BLaER1 treated with 17β-estradiol and CSF1 and Interleukin-3, amounts not matched to agents 10 nM and 100 nM (cell line): ENCODE measurements around the gene NUP98.
A peak's percentile ranks its signal among the peaks of the same experiment; 100 is the strongest.

Experiments
- H3K27ac ChIP-seq, 11 experiments: shearing (Covaris generic); formaldehyde crosslinking; 2 replicates each; pipeline ENCODE4 v1.8.1; 2022
- H3K27me3 ChIP-seq, 11 experiments: shearing (Covaris generic); formaldehyde crosslinking; 2 replicates each; pipeline ENCODE4 v1.8.1; 2022
- H3K36me3 ChIP-seq, 11 experiments: shearing (Covaris generic); formaldehyde crosslinking; 2 replicates each; pipeline ENCODE4 v1.8.1; 2022
- H3K4me1 ChIP-seq, 10 experiments: shearing (Covaris generic); formaldehyde crosslinking; 2 replicates each; pipeline ENCODE4 v1.8.1; 2022
- H3K4me2 ChIP-seq, 11 experiments: shearing (Covaris generic); formaldehyde crosslinking; 2 replicates each; pipeline ENCODE4 v1.8.1; 2022
- H3K4me3 ChIP-seq, 10 experiments: shearing (Covaris generic); formaldehyde crosslinking; 2 replicates each; pipeline ENCODE4 v1.8.1; 2022
- H3K9ac ChIP-seq, 11 experiments: shearing (Covaris generic); formaldehyde crosslinking; 2 replicates each; pipeline ENCODE4 v1.8.1; 2022
- H3K9me3 ChIP-seq, 11 experiments: shearing (Covaris generic); formaldehyde crosslinking; replicated peaks in 1 of 11; 2 replicates each; pipeline ENCODE4 v1.8.1; 2022
- H4K20me1 ChIP-seq, 11 experiments: shearing (Covaris generic); formaldehyde crosslinking; 2 replicates each; pipeline ENCODE4 v1.8.1; 2022
- Cebpa-rat ChIP-seq, 11 experiments: shearing (Covaris generic); IDR thresholded peaks; 2 replicates each; pipeline ENCODE4 v1.8.1; 2022

NUP98 gene

GRCh38 chr11:3838504-3838903 lies 41.1 kb upstream of the NUP98 start:
- H3K4me2 ChIP-seq: peak overlapping the region; percentile 92 to 100 (median 96)
- no peak for TF ChIP-seq Cebpa-rat (IDR thresholded peaks at IDR 0.05)
- peak overlapping the region; percentile 83 to 99 (median 91); a peak in 19 of 20 replicates for H3K4me3 ChIP-seq
- peak overlapping the region; percentile 89 to 96 (median 94) for H3K27ac ChIP-seq
- H4K20me1 ChIP-seq: peaks cover 10 to 70% (median 56%) of the 10 kb centered on the region in 11 experiments; a peak in 18 of 22 replicates
- H3K9ac ChIP-seq: peak overlapping the region; percentile 88 to 99 (median 96); a peak in 21 of 22 replicates
- no peaks in the 10 kb centered on the region for H3K9me3 ChIP-seq
- peaks cover 66 to 81% (median 75%) of the 10 kb centered on the region in 10 experiments for H3K4me1 ChIP-seq
- H3K36me3 ChIP-seq: peaks cover 8 to 40% (median 16%) of the 10 kb centered on the region in 11 experiments; a peak in 19 of 22 replicates
- no peaks in the 10 kb centered on the region for H3K27me3 ChIP-seq

GRCh38 chr11:3837793-3838192 lies 40.4 kb upstream of the NUP98 start:
- TF ChIP-seq Cebpa-rat (IDR thresholded peaks at IDR 0.05): peak in 2 of 11 experiments; percentile 25 to 44; a peak in 3 of 22 replicates
- Histone ChIP-seq H3K4me1 (peaks cover 66 to 84% (median 78%) of the 10 kb centered on the region in 10 experiments), H3K9ac (peak overlapping the region in 10 of 11 experiments; percentile 94 to 99 (median 96); a peak in 16 of 22 replicates), H3K4me3 (peak overlapping the region in 8 of 10 experiments; percentile 83 to 99 (median 94); a peak in 16 of 20 replicates), H3K9me3 (no peaks in the 10 kb centered on the region), H3K27me3 (no peaks in the 10 kb centered on the region), H3K27ac (peak overlapping the region in 10 of 11 experiments; percentile 91 to 96 (median 94); a peak in 19 of 22 replicates), H3K36me3 (peaks cover 15 to 47% (median 23%) of the 10 kb centered on the region in 11 experiments; a peak in 20 of 22 replicates), H3K4me2 (peak overlapping the region; percentile 92 to 100 (median 96)), H4K20me1 (peaks cover 17 to 78% (median 63%) of the 10 kb centered on the region in 11 experiments; a peak in 20 of 22 replicates)

GRCh38 chr11:3836903-3837302 lies 39.5 kb upstream of the NUP98 start:
- Histone ChIP-seq H3K27me3 (no peaks in the 10 kb centered on the region), H3K4me3 (peak overlapping the region in 8 of 10 experiments; percentile 83 to 99 (median 94); a peak in 15 of 20 replicates), H3K27ac (peak overlapping the region; percentile 66 to 96 (median 93); a peak in 20 of 22 replicates), H3K36me3 (peaks cover 22 to 56% (median 32%) of the 10 kb centered on the region in 11 experiments; a peak in 20 of 22 replicates), H4K20me1 (peaks cover 26 to 87% (median 72%) of the 10 kb centered on the region in 11 experiments; a peak in 21 of 22 replicates), H3K9ac (peak overlapping the region; percentile 51 to 99 (median 94); a peak in 21 of 22 replicates), H3K4me1 (peaks cover 66 to 84% (median 77%) of the 10 kb centered on the region in 10 experiments), H3K4me2 (peak overlapping the region; percentile 92 to 100 (median 96)), H3K9me3 (no peaks in the 10 kb centered on the region)
- no peak for TF ChIP-seq Cebpa-rat (IDR thresholded peaks at IDR 0.05)

- peak overlapping the region; percentile 92 to 100 (median 96) for H3K4me2 ChIP-seq
- peaks cover 23 to 67% (median 43%) of the 10 kb centered on the region in 11 experiments; a peak in 21 of 22 replicates for H3K36me3 ChIP-seq
- peaks cover 38 to 98% (median 83%) of the 10 kb centered on the region in 11 experiments for H4K20me1 ChIP-seq
- H3K27ac ChIP-seq: peak overlapping the region; percentile 66 to 96 (median 93)
- peak overlapping the region; percentile 39 to 99 (median 94); a peak in 21 of 22 replicates for H3K9ac ChIP-seq
- no peak for TF ChIP-seq Cebpa-rat (IDR thresholded peaks at IDR 0.05)
- H3K4me1 ChIP-seq: peaks cover 74 to 92% (median 85%) of the 10 kb centered on the region in 10 experiments
- no peaks in the 10 kb centered on the region for H3K9me3 ChIP-seq
- peak overlapping the region in 8 of 10 experiments; percentile 1 to 99 (median 92); a peak in 14 of 20 replicates for H3K4me3 ChIP-seq
- no peaks in the 10 kb centered on the region for H3K27me3 ChIP-seq
Measured at GRCh38 chr11:3835751-3836150, 38.4 kb upstream of the NUP98 start.

- Histone ChIP-seq H3K27ac (peak overlapping the region; percentile 66 to 96 (median 93)), H4K20me1 (peaks cover 45 to 99% (median 87%) of the 10 kb centered on the region in 11 experiments), H3K4me3 (peak overlapping the region in 9 of 10 experiments; percentile 17 to 99 (median 90); a peak in 16 of 20 replicates), H3K27me3 (no peaks in the 10 kb centered on the region), H3K9me3 (no peaks in the 10 kb centered on the region), H3K9ac (peak overlapping the region; percentile 39 to 99 (median 94)), H3K4me1 (peaks cover 78 to 99% (median 91%) of the 10 kb centered on the region in 10 experiments), H3K36me3 (peaks cover 31 to 73% (median 51%) of the 10 kb centered on the region in 11 experiments), H3K4me2 (peak overlapping the region; percentile 92 to 100 (median 96))
- peak in 8 of 11 experiments; percentile 34 to 77 (median 62); a peak in 10 of 22 replicates for TF ChIP-seq Cebpa-rat (IDR thresholded peaks at IDR 0.05)
Measured at GRCh38 chr11:3834664-3835461, 37.5 kb upstream of the NUP98 start.

GRCh38 chr11:3834349-3834663 lies 37.0 kb upstream of the NUP98 start:
- Histone ChIP-seq H3K27ac (peak overlapping the region; percentile 66 to 96 (median 93); a peak in 21 of 22 replicates), H3K4me1 (peaks cover 73 to 99% (median 91%) of the 10 kb centered on the region in 10 experiments), H3K9me3 (no peaks in the 10 kb centered on the region), H3K4me2 (peak overlapping the region; percentile 92 to 100 (median 96)), H4K20me1 (peaks cover 46 to 99% (median 87%) of the 10 kb centered on the region in 11 experiments), H3K36me3 (peaks cover 37 to 75% (median 57%) of the 10 kb centered on the region in 11 experiments), H3K9ac (peak overlapping the region; percentile 39 to 99 (median 94); a peak in 21 of 22 replicates), H3K4me3 (peak overlapping the region in 9 of 10 experiments; percentile 17 to 99 (median 90); a peak in 16 of 20 replicates), H3K27me3 (no peaks in the 10 kb centered on the region)
- no peak for TF ChIP-seq Cebpa-rat (IDR thresholded peaks at IDR 0.05)

DNA sequence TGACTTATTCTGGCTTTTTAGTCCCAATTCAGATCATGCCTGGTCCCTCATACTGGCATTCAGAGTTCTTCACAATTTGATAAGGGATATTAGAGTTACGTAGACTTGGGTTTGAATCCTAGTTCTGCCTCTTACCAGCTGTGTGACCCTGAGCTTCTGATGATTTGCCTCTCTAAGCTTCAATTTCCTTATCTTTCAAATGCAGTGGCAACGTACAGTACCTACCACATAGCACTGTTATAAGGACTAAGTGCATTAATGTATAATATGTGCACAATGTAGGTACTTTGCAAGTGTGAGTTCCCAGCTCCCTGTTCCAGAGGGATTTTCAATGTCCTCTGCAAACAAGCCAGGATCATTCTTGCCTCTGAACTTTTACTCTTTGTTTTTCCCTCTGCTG lies 36.1 kb upstream of the NUP98 start:
- Histone ChIP-seq H3K9ac (peak overlapping the region in 6 of 11 experiments; percentile 67 to 99 (median 96); a peak in 7 of 22 replicates), H3K9me3 (no peaks in the 10 kb centered on the region), H4K20me1 (peaks cover 50 to 99% (median 87%) of the 10 kb centered on the region in 11 experiments; a peak in 21 of 22 replicates), H3K27me3 (no peaks in the 10 kb centered on the region), H3K36me3 (peaks cover 45 to 79% (median 63%) of the 10 kb centered on the region in 11 experiments), H3K4me3 (peak overlapping the region in 4 of 10 experiments; percentile 90 to 99 (median 96); a peak in 5 of 20 replicates), H3K4me1 (peaks cover 64 to 100% (median 88%) of the 10 kb centered on the region in 10 experiments), H3K27ac (peak overlapping the region in 10 of 11 experiments; percentile 58 to 96 (median 94); a peak in 18 of 22 replicates), H3K4me2 (peak overlapping the region; percentile 92 to 100 (median 96); a peak in 17 of 22 replicates)
- TF ChIP-seq Cebpa-rat (IDR thresholded peaks at IDR 0.05): no peak

- no peaks in the 10 kb centered on the region for H3K9me3 ChIP-seq
- H4K20me1 ChIP-seq: peaks cover 57 to 99% (median 86%) of the 10 kb centered on the region in 11 experiments; a peak in 21 of 22 replicates
- peak overlapping the region in 3 of 11 experiments; percentile 48 to 99 (median 67); a peak in 6 of 22 replicates for H3K9ac ChIP-seq
- no peaks in the 10 kb centered on the region for H3K27me3 ChIP-seq
- TF ChIP-seq Cebpa-rat (IDR thresholded peaks at IDR 0.05): no peak
- H3K36me3 ChIP-seq: peaks cover 52 to 85% (median 69%) of the 10 kb centered on the region in 11 experiments
- H3K4me1 ChIP-seq: peaks cover 58 to 100% (median 84%) of the 10 kb centered on the region in 10 experiments
- peak overlapping the region in 2 of 10 experiments; percentile 10 to 96; a peak in 3 of 20 replicates for H3K4me3 ChIP-seq
- peak overlapping the region in 7 of 11 experiments; percentile 3 to 100 (median 98); a peak in 13 of 22 replicates for H3K4me2 ChIP-seq
- peak overlapping the region in 9 of 11 experiments; percentile 58 to 96 (median 94); a peak in 11 of 22 replicates for H3K27ac ChIP-seq
Measured at GRCh38 chr11:3832816-3833215, 35.5 kb upstream of the NUP98 start.
